GM19238 (cell line): ENCODE results near the gene ARHGAP24.
A peak's percentile ranks its signal among the peaks of the same experiment; 100 is the strongest.

Experiments
- DNase-seq: peaks from one replicate; pipeline ENCODE4 v3.0.0; 2011; ENCODE audit warnings: low spot score; ENCODE audit not compliant: insufficient read length

Gene ARHGAP24

GRCh38 chr4:85579942-85580341 is 105.0 kb downstream of the ARHGAP24 start:
- no peak for DNase-seq

GRCh38 chr4:85580489-85580888 is 105.5 kb downstream of the ARHGAP24 start:
- DNase-seq, result no peak

GRCh38 chr4:85587952-85588351 is 113.0 kb downstream of the ARHGAP24 start:
- no peak for DNase-seq

- no peak for DNase-seq
Measured at GRCh38 chr4:85591406-85592098, 116.6 kb downstream of the ARHGAP24 start.

GRCh38 chr4:85595098-85595775 is 120.3 kb downstream of the ARHGAP24 start:
- DNase-seq, result no peak

GRCh38 chr4:85595796-85596559 is 121.0 kb downstream of the ARHGAP24 start:
- no peak for DNase-seq

GRCh38 chr4:85598936-85599335 is 124.0 kb downstream of the ARHGAP24 start:
- DNase-seq, result no peak

GRCh38 chr4:85600501-85600900 is 125.6 kb downstream of the ARHGAP24 start:
- DNase-seq, result no peak

- no peak for DNase-seq
Measured at GRCh38 chr4:85603437-85604336, 128.7 kb downstream of the ARHGAP24 start.

- DNase-seq, result no peak
Measured at GRCh38 chr4:85606505-85606904, 131.6 kb downstream of the ARHGAP24 start.

GRCh38 chr4:85607624-85608023 is 132.7 kb downstream of the ARHGAP24 start:
- DNase-seq, result peak; percentile 7

- peak; percentile 5 for DNase-seq
Measured at GRCh38 chr4:85610450-85610849, 135.5 kb downstream of the ARHGAP24 start.

GRCh38 chr4:85611661-85612060 is 136.7 kb downstream of the ARHGAP24 start:
- no peak for DNase-seq

GRCh38 chr4:85613901-85614300 is 139.0 kb downstream of the ARHGAP24 start:
- DNase-seq, result no peak

- no peak for DNase-seq
Measured at GRCh38 chr4:85615952-85616351, 141.0 kb downstream of the ARHGAP24 start.

- DNase-seq, result no peak
Measured at GRCh38 chr4:85617202-85617601, 142.3 kb downstream of the ARHGAP24 start.

GRCh38 chr4:85632981-85633380 is 158.0 kb downstream of the ARHGAP24 start:
- no peak for DNase-seq

GRCh38 chr4:85637778-85638177 is 162.8 kb downstream of the ARHGAP24 start:
- no peak for DNase-seq

- DNase-seq, result no peak
Measured at GRCh38 chr4:85639946-85640345, 165.0 kb downstream of the ARHGAP24 start.

- no peak for DNase-seq
Measured at GRCh38 chr4:85642356-85643100, 167.6 kb downstream of the ARHGAP24 start.

GRCh38 chr4:85644061-85644460 is 169.1 kb downstream of the ARHGAP24 start:
- no peak for DNase-seq
